ENCODE data around the gene TRAPPC4. TPM values are rescaled to one million over a fixed set of nuclear protein-coding genes. Genes with fewer than 3 reads are reported as not detected.

TRAPPC4 gene
- total RNA-seq, 1 donor from 2014 or later = 141 TPM

DNA sequence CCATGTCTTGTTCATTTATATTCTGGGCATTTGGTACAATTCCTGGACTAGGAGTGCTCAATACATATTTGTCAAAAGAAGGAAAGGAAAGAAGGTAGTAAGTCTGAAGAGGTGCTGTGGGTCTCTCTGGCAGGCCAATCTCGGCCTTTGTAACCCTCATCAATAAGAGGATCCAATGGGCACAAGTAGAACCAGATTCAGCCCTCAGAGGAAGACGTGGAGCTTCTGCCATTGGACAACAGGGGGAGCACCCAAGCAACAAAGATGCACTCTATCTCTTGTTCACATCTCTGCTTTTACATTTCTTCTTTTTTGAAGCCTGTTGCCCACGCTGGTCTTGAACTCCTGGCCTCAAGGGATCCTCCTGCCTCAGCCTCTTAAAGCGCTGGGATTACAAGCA lies 46.8 kb downstream of the TRAPPC4 start:
- peak overlapping the region; percentile 96 for H3K4me3 Mint-ChIP-seq
- H3K9me3 Mint-ChIP-seq = no peaks in the 10 kb centered on the region
- H3K36me3 Mint-ChIP-seq (ENCODE audit: low read depth) = peaks cover 8% of the 10 kb centered on the region
- no peak overlapping the region for H3K27ac Mint-ChIP-seq
- H3K4me1 Mint-ChIP-seq (ENCODE audit: low read depth) = peaks cover 31% of the 10 kb centered on the region
- peaks cover 2% of the 10 kb centered on the region for H3K27me3 Mint-ChIP-seq (ENCODE audit: insufficient read depth)
- peak; percentile 38 for DNase-seq (ENCODE audit: low spot score)
- intact Hi-C loops (cut with micrococcal nuclease) = loop anchor here (5.0 kb wide), 1 partner anchor 493 kb away; the partner anchor contains the start of gene ARCN1

DNA sequence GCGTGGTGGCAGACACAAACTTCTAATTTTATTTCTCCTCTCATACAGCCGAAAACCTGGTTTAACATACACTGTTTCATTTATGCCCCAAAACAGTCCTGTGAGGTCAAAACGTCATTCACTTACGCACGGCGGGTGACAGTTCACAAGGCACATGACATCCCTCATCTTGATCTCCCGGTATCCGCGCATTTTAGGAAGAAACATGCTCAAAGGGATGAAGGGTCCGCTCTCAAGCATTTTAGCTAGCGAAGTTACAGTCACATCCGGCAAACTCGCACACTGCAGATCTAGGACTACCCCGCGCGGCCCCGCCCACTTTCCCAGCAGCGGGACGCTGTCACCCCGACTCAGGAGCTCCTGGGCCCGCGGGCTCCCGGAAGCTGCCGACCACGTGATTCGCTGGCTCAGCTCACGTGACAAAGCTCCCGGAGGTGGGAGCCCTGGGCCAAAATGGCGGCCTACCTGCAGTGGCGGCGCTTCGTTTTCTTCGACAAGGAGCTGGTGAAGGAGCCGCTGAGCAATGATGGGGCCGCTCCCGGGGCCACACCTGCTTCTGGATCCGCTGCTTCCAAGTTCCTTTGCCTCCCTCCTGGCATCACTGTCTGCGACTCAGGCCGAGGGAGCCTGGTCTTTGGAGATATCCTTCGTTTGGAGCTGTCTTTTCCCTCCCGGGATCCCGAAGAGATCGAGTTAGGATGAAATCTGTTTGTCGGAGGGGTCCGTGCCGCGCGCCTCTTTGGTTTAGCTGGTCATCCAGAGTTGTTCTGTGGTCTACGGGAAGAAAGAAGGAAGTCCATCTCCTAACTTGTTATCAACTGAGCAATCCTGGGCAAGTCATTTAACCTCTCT lies 49.0 kb downstream of the TRAPPC4 start, which contains the start of gene VPS11:
VPS11 (plus strand) TSS at position 448 of the 852 bp plus-strand sequence; CDS start at position 454, 6 bp downstream.
- Mint-ChIP-seq H3K4me1 (ENCODE audit: low read depth) (peaks cover 31% of the 10 kb centered on the region), H3K27me3 (ENCODE audit: insufficient read depth) (peaks cover 2% of the 10 kb centered on the region), H3K4me3 (peak within 1 kb of the TSS; percentile 96), H3K27ac (peak within 1 kb of the TSS; percentile 97), H3K36me3 (ENCODE audit: low read depth) (peaks cover 13% of the 10 kb centered on the region), H3K9me3 (no peaks in the 10 kb centered on the region)
- intact Hi-C loops (cut with micrococcal nuclease) = loop anchor here (1.0 to 5.0 kb wide), 13 partner anchors 10 to 495 kb away; partner anchors contain the start of genes ARCN1, HINFP, HMBS and HYOU1
- peak; percentile 98 for DNase-seq (ENCODE audit: low spot score)

Other genes starting within 250 kb of the TRAPPC4 start
- gene DDX6, start 227.6 kb upstream of the TRAPPC4 start, total RNA-seq = 110 and 112 TPM in 2 replicates
- gene CXCR5, start 134.9 kb upstream of the TRAPPC4 start, total RNA-seq = 5.1 and 5.5 TPM in 2 replicates
- gene BCL9L, start 92.8 kb upstream of the TRAPPC4 start, total RNA-seq = 27.3 and 32.4 TPM in 2 replicates
- not detected in 2 replicates for gene UPK2, start 62.5 kb upstream of the TRAPPC4 start, total RNA-seq
- not detected in 2 replicates for gene FOXR1, start 47.0 kb upstream of the TRAPPC4 start, total RNA-seq
- 50.1 and 53.6 TPM in 2 replicates for gene CENATAC, start 20.6 kb upstream of the TRAPPC4 start, total RNA-seq
- gene RPS25, start 423 bp upstream of the TRAPPC4 start, total RNA-seq = 1,440 and 1,455 TPM in 2 replicates
- 24.3 and 28.7 TPM in 2 replicates for gene SLC37A4, start 12.1 kb downstream of the TRAPPC4 start, total RNA-seq
- 216 and 219 TPM in 2 replicates for gene HYOU1, start 38.4 kb downstream of the TRAPPC4 start, total RNA-seq
- gene VPS11, start 49.1 kb downstream of the TRAPPC4 start, total RNA-seq = 23.5 and 24.0 TPM in 2 replicates
- 55.0 and 55.6 TPM in 2 replicates for gene HMBS, start 66.1 kb downstream of the TRAPPC4 start, total RNA-seq
- 81.8 and 84.4 TPM in 2 replicates for gene DPAGT1, start 83.1 kb downstream of the TRAPPC4 start, total RNA-seq
- gene C2CD2L, start 88.6 kb downstream of the TRAPPC4 start, total RNA-seq = 35.7 and 38.2 TPM in 2 replicates
- gene HINFP, start 102.8 kb downstream of the TRAPPC4 start, total RNA-seq = 31.2 and 35.2 TPM in 2 replicates
- 0.07 TPM in 1 of 2 replicates, not detected in the other for gene ABCG4, start 130.3 kb downstream of the TRAPPC4 start, total RNA-seq
- gene NLRX1, start 150.0 kb downstream of the TRAPPC4 start, total RNA-seq = 24.1 and 29.5 TPM in 2 replicates
- gene NHERF4, start 166.7 kb downstream of the TRAPPC4 start, total RNA-seq = 0.56 TPM in 1 of 2 replicates, not detected in the other
- gene CBL, start 187.6 kb downstream of the TRAPPC4 start, total RNA-seq = 38.1 and 39.9 TPM in 2 replicates

All from activated T-helper 1 cell treated with anti-CD3 and anti-CD28 coated beads, Interleukin-12 subunit alpha, Interleukin-12 subunit beta, Interleukin-2, Interleukin-4 antibody, amounts not matched to agents 30 ng/mL and 10 ng/mL and 1 ng/mL, durations not matched to agents 14 hours and 24 hours and 36 hours (primary cell).